Astrocyte (in vitro differentiated cells and primary cell): ENCODE data around the gene MAP3K20.

Experiments
- CTCF ChIP-seq: IDR thresholded peaks from 2 replicates; pipeline ENCODE4 v1.5.1; 2011; ENCODE audit warnings: low read depth, mild to moderate bottlenecking, inconsistent platforms, low read length, moderate library complexity; ENCODE audit not compliant: insufficient read depth
- EZH2 ChIP-seq: IDR thresholded peaks from 2 replicates; pipeline ENCODE4 v1.6.1; 2012; ENCODE audit warnings: mild to moderate bottlenecking, low read length, inconsistent platforms; ENCODE audit not compliant: insufficient read depth

GRCh38 chr2:173107629-173108022 is 32.0 kb downstream of the MAP3K20 start:
- TF ChIP-seq CTCF (no peak), EZH2 (no peak)
